BLaER1 treated with 17β-estradiol and CSF1 and Interleukin-3, amounts not matched to agents 10 nM and 100 nM (cell line): ENCODE data around the gene CELF5.
"Not testable (repeated sequence)": the region's sequence is repeated elsewhere in the genome, so short reads cannot be mapped to it uniquely, and the experiment has no call there.

Source experiments
- H3K27ac ChIP-seq, 11 experiments: shearing (Covaris generic); formaldehyde crosslinking; 2 replicates each; pipeline ENCODE4 v1.8.1; 2022
- H3K27me3 ChIP-seq, 11 experiments: shearing (Covaris generic); formaldehyde crosslinking; 2 replicates each; pipeline ENCODE4 v1.8.1; 2022
- H3K36me3 ChIP-seq, 11 experiments: shearing (Covaris generic); formaldehyde crosslinking; 2 replicates each; pipeline ENCODE4 v1.8.1; 2022
- H3K4me1 ChIP-seq, 10 experiments: shearing (Covaris generic); formaldehyde crosslinking; 2 replicates each; pipeline ENCODE4 v1.8.1; 2022
- H3K4me2 ChIP-seq, 11 experiments: shearing (Covaris generic); formaldehyde crosslinking; 2 replicates each; pipeline ENCODE4 v1.8.1; 2022
- H3K4me3 ChIP-seq, 10 experiments: shearing (Covaris generic); formaldehyde crosslinking; 2 replicates each; pipeline ENCODE4 v1.8.1; 2022
- H3K9ac ChIP-seq, 11 experiments: shearing (Covaris generic); formaldehyde crosslinking; 2 replicates each; pipeline ENCODE4 v1.8.1; 2022
- H3K9me3 ChIP-seq, 11 experiments: shearing (Covaris generic); formaldehyde crosslinking; replicated peaks in 1 of 11; 2 replicates each; pipeline ENCODE4 v1.8.1; 2022
- H4K20me1 ChIP-seq, 11 experiments: shearing (Covaris generic); formaldehyde crosslinking; 2 replicates each; pipeline ENCODE4 v1.8.1; 2022
- Cebpa-rat ChIP-seq, 11 experiments: shearing (Covaris generic); IDR thresholded peaks; 2 replicates each; pipeline ENCODE4 v1.8.1; 2022

Gene CELF5

DNA sequence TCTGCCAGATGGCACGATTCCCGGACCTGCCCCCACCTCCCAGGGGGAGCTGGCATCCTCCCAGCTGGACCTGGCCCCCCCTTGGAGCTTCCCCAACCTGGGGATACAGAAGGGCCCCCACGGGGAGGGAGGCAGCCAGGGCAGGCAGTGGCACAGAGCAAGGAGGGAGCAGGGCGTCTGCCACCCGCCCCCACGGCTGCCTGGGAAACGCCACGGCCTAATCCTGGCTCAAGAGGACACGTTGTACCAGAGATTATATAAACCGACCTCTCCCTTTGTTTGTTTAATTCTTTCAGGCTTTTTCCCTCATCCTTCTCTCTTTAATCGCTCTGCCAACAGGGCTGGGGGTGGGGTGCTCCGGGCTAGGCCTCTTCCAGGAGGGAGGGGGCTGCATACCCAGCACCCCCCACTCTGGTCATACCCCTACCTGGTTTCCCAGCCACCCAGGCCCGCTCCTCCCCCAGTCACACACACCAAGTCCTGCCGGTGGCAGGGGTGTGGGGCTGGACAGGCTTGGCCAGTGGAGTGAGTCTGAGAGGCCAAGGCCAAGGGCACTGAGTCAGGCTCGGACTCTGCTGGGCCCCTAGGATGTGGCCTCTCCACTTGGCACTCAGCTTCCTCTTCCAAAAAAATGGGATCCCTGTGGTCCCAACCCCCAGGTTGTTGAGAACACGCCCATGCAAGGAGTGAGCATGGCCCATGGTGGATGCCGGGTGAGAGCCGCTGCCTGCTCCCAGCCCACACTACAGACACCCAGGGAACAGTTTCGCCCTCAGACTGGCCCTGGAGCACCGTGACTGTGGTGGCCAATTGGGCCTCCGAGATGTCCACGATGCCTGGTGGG lies 112.4 kb downstream of the CELF5 start:
- Histone ChIP-seq H4K20me1 (no peaks in the 10 kb centered on the region), H3K4me3 (no peak overlapping the region), H3K4me2 (peak overlapping the region; percentile 64 to 89 (median 79)), H3K4me1 (peaks cover 36 to 67% (median 62%) of the 10 kb centered on the region in 10 experiments), H3K27ac (peak overlapping the region in 9 of 11 experiments; percentile 26 to 75 (median 53); a peak in 17 of 22 replicates), H3K9ac (peak overlapping the region in 10 of 11 experiments; percentile 14 to 69 (median 51); a peak in 19 of 22 replicates), H3K36me3 (no peaks in the 10 kb centered on the region), H3K27me3 (no peaks in the 10 kb centered on the region), H3K9me3 (peaks cover 0 to 7% (median 5%) of the 10 kb centered on the region in 11 experiments; a peak in 10 of 22 replicates)
- TF ChIP-seq Cebpa-rat (IDR thresholded peaks at IDR 0.05), result no peak

DNA sequence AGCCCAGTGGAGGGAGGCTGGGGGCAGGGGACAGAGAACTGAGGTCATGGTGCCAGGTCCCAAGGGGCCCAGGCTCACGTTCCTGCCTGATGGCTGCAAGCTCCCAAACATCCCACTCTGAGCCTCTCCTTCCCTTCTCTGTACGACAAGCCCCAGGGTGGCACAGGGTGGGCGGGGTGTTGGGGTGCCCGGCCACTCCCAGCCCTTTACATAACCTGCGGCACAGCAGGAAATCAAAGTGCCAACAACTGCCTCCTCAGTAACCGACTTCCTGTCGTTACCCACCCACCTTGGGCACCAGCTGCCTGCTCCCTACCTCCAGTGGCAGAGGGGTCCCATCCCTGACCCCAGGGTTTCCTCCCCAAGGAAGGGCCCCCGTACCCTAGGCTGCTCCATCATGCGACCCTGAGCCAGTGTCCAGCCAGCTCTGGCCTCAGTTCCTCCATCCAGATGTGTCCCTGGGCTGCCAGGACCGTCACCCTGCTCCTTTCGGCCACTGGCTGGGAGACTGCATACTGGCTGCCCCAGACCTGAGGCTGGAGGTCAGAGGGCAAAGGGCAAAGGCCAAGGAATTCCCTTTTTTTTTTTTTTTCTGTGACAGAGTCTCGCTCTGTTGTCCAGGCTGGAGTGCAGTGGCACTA lies 114.2 kb downstream of the CELF5 start:
- H3K9me3 ChIP-seq, result no peaks in the 10 kb centered on the region
- peak overlapping the region; percentile 59 to 89 (median 79) for H3K4me2 ChIP-seq
- H3K27me3 ChIP-seq, result no peaks in the 10 kb centered on the region
- TF ChIP-seq Cebpa-rat (IDR thresholded peaks at IDR 0.05), result no peak
- peak overlapping the region in 7 of 11 experiments; percentile 33 to 60 (median 46); a peak in 9 of 22 replicates for H3K9ac ChIP-seq
- H4K20me1 ChIP-seq, result no peaks in the 10 kb centered on the region
- no peaks in the 10 kb centered on the region for H3K36me3 ChIP-seq
- peak overlapping the region in 9 of 11 experiments; percentile 30 to 76 (median 62); a peak in 17 of 22 replicates for H3K27ac ChIP-seq
- H3K4me3 ChIP-seq, result no peak overlapping the region
- H3K4me1 ChIP-seq, result peaks cover 45 to 83% (median 77%) of the 10 kb centered on the region in 10 experiments

DNA sequence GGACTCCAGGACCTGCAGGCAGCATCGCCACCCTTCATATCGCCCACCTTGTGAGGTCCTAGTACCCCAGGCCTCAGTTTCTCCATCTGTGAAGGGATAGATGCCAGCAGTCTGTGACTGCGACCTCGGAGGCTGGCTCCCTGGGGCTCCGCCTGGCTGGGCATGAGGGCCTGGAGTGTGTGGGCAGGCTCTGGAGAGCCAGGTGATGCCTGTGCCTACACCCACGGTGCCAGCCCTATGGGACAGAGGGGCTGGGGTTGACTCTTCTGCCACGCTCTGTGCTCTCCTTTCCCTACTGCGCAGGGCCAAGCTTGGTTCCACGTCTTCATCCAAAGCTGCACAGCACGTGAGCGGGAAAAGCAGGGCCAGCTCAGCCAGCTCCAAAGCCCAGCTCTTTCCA lies 115.9 kb downstream of the CELF5 start:
- no peaks in the 10 kb centered on the region for H3K9me3 ChIP-seq
- no peaks in the 10 kb centered on the region for H3K27me3 ChIP-seq
- peak overlapping the region in 2 of 11 experiments; percentile 13 to 25; a peak in 2 of 22 replicates for H3K9ac ChIP-seq
- no peak overlapping the region for H3K4me3 ChIP-seq
- peak overlapping the region in 6 of 11 experiments; percentile 3 to 47 (median 30); a peak in 7 of 22 replicates for H3K4me2 ChIP-seq
- H3K4me1 ChIP-seq, result peaks cover 47 to 88% (median 81%) of the 10 kb centered on the region in 10 experiments
- no peak for TF ChIP-seq Cebpa-rat (IDR thresholded peaks at IDR 0.05)
- no peaks in the 10 kb centered on the region for H3K36me3 ChIP-seq
- H4K20me1 ChIP-seq, result no peaks in the 10 kb centered on the region
- H3K27ac ChIP-seq, result peak overlapping the region in 5 of 11 experiments; percentile 1 to 76 (median 28); a peak in 5 of 22 replicates

DNA sequence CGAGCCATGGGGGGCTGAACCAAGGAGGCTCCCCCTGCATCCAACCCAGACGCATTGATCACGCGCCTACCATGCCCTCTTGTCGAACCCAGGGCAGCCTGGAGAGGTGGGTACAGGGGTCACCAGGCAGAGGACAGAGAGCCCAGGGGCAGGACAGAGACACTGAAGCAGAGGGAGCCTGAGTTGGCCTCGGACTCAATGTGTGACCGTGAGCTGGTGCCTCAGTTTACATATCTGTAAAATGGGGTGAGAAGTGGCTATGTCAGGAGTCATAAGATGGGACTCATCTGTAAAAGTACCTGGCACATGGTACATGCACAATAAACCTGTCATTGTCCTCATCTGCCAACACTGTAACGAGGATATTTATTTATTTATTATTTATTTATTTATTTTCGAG lies 117.8 kb downstream of the CELF5 start:
- Histone ChIP-seq H3K4me3 (no peak overlapping the region), H3K27me3 (no peaks in the 10 kb centered on the region), H3K36me3 (no peaks in the 10 kb centered on the region), H3K9ac (peak overlapping the region in 3 of 11 experiments; percentile 25 to 68 (median 68); a peak in 3 of 22 replicates), H3K4me1 (peaks cover 28 to 82% (median 64%) of the 10 kb centered on the region in 10 experiments), H4K20me1 (no peaks in the 10 kb centered on the region), H3K4me2 (peak overlapping the region in 8 of 11 experiments; percentile 49 to 79 (median 72); a peak in 12 of 22 replicates), H3K27ac (peak overlapping the region in 9 of 11 experiments; percentile 64 to 83 (median 77); a peak in 16 of 22 replicates), H3K9me3 (no peaks in the 10 kb centered on the region)
- no peak for TF ChIP-seq Cebpa-rat (IDR thresholded peaks at IDR 0.05)

DNA sequence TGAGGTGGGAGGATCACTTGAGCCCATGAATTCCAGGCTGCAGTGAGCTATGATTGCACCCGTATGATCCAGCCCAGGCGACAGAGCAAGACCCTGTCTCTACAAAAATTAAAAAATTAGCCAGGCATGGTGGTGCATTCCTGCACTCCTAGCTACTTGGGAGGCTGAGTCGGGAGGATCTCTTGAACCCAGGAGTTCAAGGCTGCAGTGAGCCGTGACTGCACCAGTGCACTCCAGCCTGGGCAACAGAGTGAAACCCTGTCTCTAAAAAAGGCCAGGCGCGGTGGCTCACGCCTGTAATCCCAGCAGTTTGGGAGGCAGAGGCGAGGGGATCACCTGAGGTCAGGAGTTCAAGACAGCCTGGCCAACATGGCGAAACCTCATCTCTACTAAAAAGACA lies 118.5 kb downstream of the CELF5 start:
- not testable (repeated sequence) for H3K4me3 ChIP-seq, H3K9me3 ChIP-seq, H4K20me1 ChIP-seq, H3K36me3 ChIP-seq, H3K27me3 ChIP-seq
- H3K4me1 ChIP-seq, result peaks cover 23 to 75% (median 57%) of the 10 kb centered on the region in 10 experiments
- H3K4me2 ChIP-seq, result peak overlapping the region; percentile 40 to 79 (median 71); a peak in 21 of 22 replicates
- peak overlapping the region; percentile 10 to 83 (median 76); a peak in 21 of 22 replicates for H3K27ac ChIP-seq
- H3K9ac ChIP-seq, result peak overlapping the region in 10 of 11 experiments; percentile 24 to 72 (median 56); a peak in 15 of 22 replicates

DNA sequence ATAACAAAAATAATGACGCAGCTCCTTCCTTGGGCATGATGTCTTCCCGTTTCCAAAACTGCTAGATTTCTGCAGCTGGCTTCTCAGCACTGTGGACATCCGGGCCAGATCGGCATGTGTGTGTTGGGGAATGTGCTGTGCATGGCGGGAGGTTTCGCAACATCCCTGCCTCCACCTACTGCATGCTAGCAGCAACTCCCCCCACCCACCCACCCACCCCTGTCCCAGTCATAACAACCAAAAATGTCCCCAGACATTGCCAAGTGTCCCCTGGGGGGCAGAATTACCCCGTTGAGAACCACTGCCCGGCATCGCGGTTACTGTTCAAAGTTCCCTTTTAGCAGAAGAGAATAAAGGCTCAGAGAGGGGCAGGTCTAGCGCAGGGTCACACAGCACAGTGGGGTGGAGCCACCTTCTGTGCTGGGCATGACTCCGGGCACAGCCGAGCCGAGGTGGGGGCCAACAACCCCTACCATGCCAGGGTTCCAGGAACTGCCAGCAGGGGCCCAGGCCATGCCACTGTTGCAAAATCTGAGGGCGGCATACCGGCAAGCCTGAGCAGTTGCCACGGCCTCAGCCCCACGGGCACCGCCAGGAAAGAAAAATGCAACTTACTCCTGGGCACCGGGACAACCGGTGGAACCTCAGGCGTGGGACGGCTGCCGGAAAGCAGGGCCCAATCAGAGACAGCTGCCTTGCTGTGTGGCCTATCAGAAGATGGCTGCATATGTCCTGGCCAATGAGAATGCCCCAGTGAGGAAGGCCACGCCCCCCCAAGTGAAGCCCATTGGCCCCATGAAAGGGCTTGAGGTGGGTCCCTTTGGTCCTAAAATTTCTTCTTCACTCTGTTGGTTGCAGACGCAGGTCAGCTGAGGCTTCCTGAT lies 119.4 kb downstream of the CELF5 start:
- Histone ChIP-seq H3K9ac (peak overlapping the region in 9 of 11 experiments; percentile 24 to 72 (median 58); a peak in 11 of 22 replicates), H3K9me3 (no peaks in the 10 kb centered on the region), H4K20me1 (no peaks in the 10 kb centered on the region), H3K4me1 (peaks cover 14 to 66% (median 48%) of the 10 kb centered on the region in 10 experiments), H3K4me2 (peak overlapping the region; percentile 40 to 79 (median 71); a peak in 19 of 22 replicates), H3K36me3 (no peaks in the 10 kb centered on the region), H3K27me3 (no peaks in the 10 kb centered on the region), H3K27ac (peak overlapping the region in 9 of 11 experiments; percentile 64 to 83 (median 77); a peak in 18 of 22 replicates), H3K4me3 (no peak overlapping the region)
- TF ChIP-seq Cebpa-rat (IDR thresholded peaks at IDR 0.05), result peak in 8 of 11 experiments; percentile 35 to 92 (median 80); a peak in 15 of 22 replicates

DNA sequence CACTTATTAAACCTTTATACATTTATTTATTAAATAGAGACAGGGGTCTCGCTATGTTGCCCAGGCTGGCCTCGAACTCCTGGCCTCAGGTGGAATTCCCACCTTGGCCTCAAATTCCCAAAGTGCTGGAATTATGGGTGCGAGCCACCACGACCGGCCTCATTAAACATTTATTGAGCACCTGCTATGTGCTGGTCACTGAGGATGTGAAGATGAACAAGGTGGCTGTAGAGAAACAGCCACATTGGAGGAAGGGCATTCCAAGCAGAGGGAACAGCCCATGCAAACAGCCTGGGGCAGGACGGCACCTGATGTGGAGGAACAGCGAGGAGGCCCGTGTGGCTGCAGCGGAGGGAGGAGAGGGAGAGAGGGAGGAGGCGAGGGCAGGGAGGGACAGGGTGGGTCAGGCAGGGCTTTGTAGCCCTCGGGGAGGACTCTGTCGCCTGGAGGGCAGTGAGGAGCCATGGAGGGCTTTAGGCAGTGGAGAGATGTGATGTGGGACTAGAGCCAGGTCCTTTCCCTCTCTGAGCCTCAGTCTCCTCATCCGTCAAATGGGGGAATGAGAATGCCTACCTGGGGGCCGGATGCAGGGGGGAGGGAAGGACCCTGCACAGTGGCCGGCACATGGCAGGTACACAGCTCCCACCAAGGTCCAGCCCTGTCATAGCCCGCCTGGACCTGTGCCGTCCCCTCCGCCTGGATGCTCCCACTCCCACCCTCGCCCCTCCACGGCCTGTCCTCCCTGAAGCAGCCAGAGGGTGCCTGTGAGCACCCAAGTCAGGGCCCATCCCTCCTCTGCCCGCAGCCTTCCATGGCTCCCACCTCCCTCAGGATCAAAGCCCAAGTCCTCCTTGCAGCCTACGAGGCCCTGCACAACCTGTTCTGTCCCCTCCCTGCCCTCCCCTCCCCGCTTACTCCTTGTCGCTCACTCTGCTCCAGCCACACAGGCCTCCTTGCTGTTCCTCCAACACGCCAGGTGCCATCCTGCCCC lies 120.4 kb downstream of the CELF5 start:
- no peak for TF ChIP-seq Cebpa-rat (IDR thresholded peaks at IDR 0.05)
- no peak overlapping the region for H3K9ac ChIP-seq
- H3K4me2 ChIP-seq, result peak overlapping the region in 1 of 11 experiments; percentile 55; a peak in 3 of 22 replicates
- peaks cover 12 to 56% (median 41%) of the 10 kb centered on the region in 10 experiments for H3K4me1 ChIP-seq
- peak overlapping the region in 3 of 11 experiments; percentile 13 to 67 (median 58); a peak in 3 of 22 replicates for H3K27ac ChIP-seq
- no peak overlapping the region for H3K4me3 ChIP-seq
- H3K36me3 ChIP-seq, result no peaks in the 10 kb centered on the region
- H3K9me3 ChIP-seq, result no peaks in the 10 kb centered on the region
- H3K27me3 ChIP-seq, result no peaks in the 10 kb centered on the region
- no peaks in the 10 kb centered on the region for H4K20me1 ChIP-seq
